Caco-2 (cell line): Measurements from ENCODE around the gene GNG14. TPM values are rescaled to one million over a fixed set of nuclear protein-coding genes. Genes with fewer than 3 reads are reported as not detected.

Source experiments
- BruUV-seq: library from RNA; stranded (reverse); fragments of 400-500 nt; replicated peaks from 2 replicates; lab custom pipeline; 2021; lab: Mats Ljungman, UMichigan
- CTCF ChIA-PET: fragments of 300-600 bp; sonication (Branson Sonifier 250); formaldehyde crosslinking; loops from one replicate; lab custom pipeline; 2022; ENCODE audit warnings: antibody characterized with exemption; lab: Charles Lee
- POLR2A ChIA-PET: fragments of 300-600 bp; sonication (Branson Sonifier 250); formaldehyde crosslinking; loops from one replicate; lab custom pipeline; 2022; ENCODE audit warnings: antibody characterized with exemption; lab: Charles Lee
- DNase-seq, 2 experiments: peaks; one replicate each; pipeline versions ENCODE4 v3.0.0 to v3.0.0-alpha.2; 2020 to 2022
- H3K27me3 ChIP-seq: replicated peaks from 2 replicates; pipeline ENCODE4 v1.6.0; 2011; ENCODE audit warnings: low read length; ENCODE audit not compliant: control insufficient read depth, insufficient read depth
- H3K36me3 ChIP-seq: 2 replicates; pipeline ENCODE4 v1.5.1; 2011; ENCODE audit warnings: low read length; ENCODE audit not compliant: control insufficient read depth, insufficient read depth
- H3K4me1 ChIP-seq: fragments of 250-450 bp; sonication (Bioruptor Pico); 2 replicates; pipeline ENCODE4 v1.5.1; 2020; ENCODE audit warnings: mild to moderate bottlenecking
- H3K4me3 ChIP-seq: 2 replicates; pipeline ENCODE4 v1.5.1; 2011; ENCODE audit warnings: low read depth, mild to moderate bottlenecking, control low read depth, low read length
- H3K9me3 ChIP-seq: fragments of 250-450 bp; sonication (Bioruptor Pico); 2 replicates; pipeline ENCODE4 v1.5.1; 2020; ENCODE audit warnings: mild to moderate bottlenecking, moderate library complexity
- H3K27ac Mint-ChIP-seq: one replicate; pipeline ENCODE4 v1.8.0; 2022; ENCODE audit warnings: mixed read lengths; ENCODE audit not compliant: unreplicated experiment
- H3K27me3 Mint-ChIP-seq: one replicate; pipeline ENCODE4 v1.8.0; 2022; ENCODE audit warnings: mixed read lengths; ENCODE audit not compliant: insufficient read depth, unreplicated experiment
- H3K36me3 Mint-ChIP-seq: one replicate; pipeline ENCODE4 v1.8.0; 2022; ENCODE audit warnings: mild to moderate bottlenecking, mixed read lengths; ENCODE audit not compliant: insufficient read depth, unreplicated experiment
- H3K4me1 Mint-ChIP-seq: one replicate; pipeline ENCODE4 v1.8.0; 2022; ENCODE audit warnings: low read depth, mixed read lengths; ENCODE audit not compliant: unreplicated experiment
- H3K4me3 Mint-ChIP-seq: one replicate; pipeline ENCODE4 v1.8.0; 2022; ENCODE audit warnings: mild to moderate bottlenecking, moderate library complexity, mixed read lengths; ENCODE audit not compliant: unreplicated experiment
- H3K9me3 Mint-ChIP-seq: one replicate; pipeline ENCODE4 v1.8.0; 2022; ENCODE audit warnings: mixed read lengths; ENCODE audit not compliant: unreplicated experiment
- intact Hi-C: fragments of 100-400 bp; cut with micrococcal nuclease; formaldehyde crosslinking; loops from one replicate; pipeline ENCODE4 v1.10.0; 2022; ENCODE audit not compliant: unreplicated experiment
- total RNA-seq: library from RNA; stranded (reverse); gene quantifications from 2 replicates; pipeline ENCODE4 v1.2.3, GENCODE V29; 2022
- TF ChIP-seq, protein P1 (sequence below), 2 experiments: fragments of 200-600 bp in 1 of 2; IDR thresholded peaks; 1 replicate in 1 of 2; 2 replicates in 1 of 2; pipeline versions ENCODE4 v1.5.1 to v1.8.0; 2011 to 2022; ENCODE audit warnings: antibody characterized with exemption in 1 of 2, control low read depth in 1 of 2, inconsistent platforms in 1 of 2, low read depth in 1 of 2, low read length in 1 of 2, mild to moderate bottlenecking in 1 of 2, moderate library complexity in 1 of 2; ENCODE audit not compliant: insufficient read depth in 1 of 2, severe bottlenecking in 1 of 2, unreplicated experiment in 1 of 2

GNG14 gene
- total RNA-seq, 1 experiment from 2014 or later = not detected

DNA sequence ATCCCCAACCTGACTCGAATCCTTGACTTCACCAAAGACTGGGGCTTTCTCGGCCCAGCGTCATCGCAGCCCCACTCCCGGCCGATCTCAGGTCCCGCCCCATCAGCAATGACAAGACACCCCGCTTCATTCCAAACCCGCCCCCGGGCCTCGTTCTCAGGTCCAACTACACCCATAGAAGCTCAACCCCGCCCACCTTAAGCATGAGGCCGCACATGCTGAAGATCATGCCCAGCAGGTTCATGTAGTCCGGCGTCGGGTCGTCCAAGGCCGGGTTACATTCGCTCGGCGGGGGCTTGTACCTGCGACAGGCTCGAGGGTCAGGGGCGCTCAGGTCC lies 18.9 kb upstream of the GNG14 start:
- CTCF ChIA-PET = no interaction called here
- Mint-ChIP-seq H3K4me1 (peaks cover 8% of the 10 kb centered on the region), H3K4me3 (peak overlapping the region; percentile 85), H3K36me3 (peaks cover 60% of the 10 kb centered on the region), H3K27me3 (no peaks in the 10 kb centered on the region), H3K9me3 (no peaks in the 10 kb centered on the region), H3K27ac (peak overlapping the region; percentile 94)
- peak; percentile 54 to 71 for DNase-seq
- BruUV-seq = no TSS peak
- no peaks in the 10 kb centered on the region for H3K9me3 ChIP-seq
- POLR2A ChIA-PET = interaction anchor here (1.0 to 1.3 kb wide), 2 partner anchors 12 to 58 kb away, joined by 3 read pairs; no protein-coding TSS in a partner anchor
- TF ChIP-seq, protein P1, sequence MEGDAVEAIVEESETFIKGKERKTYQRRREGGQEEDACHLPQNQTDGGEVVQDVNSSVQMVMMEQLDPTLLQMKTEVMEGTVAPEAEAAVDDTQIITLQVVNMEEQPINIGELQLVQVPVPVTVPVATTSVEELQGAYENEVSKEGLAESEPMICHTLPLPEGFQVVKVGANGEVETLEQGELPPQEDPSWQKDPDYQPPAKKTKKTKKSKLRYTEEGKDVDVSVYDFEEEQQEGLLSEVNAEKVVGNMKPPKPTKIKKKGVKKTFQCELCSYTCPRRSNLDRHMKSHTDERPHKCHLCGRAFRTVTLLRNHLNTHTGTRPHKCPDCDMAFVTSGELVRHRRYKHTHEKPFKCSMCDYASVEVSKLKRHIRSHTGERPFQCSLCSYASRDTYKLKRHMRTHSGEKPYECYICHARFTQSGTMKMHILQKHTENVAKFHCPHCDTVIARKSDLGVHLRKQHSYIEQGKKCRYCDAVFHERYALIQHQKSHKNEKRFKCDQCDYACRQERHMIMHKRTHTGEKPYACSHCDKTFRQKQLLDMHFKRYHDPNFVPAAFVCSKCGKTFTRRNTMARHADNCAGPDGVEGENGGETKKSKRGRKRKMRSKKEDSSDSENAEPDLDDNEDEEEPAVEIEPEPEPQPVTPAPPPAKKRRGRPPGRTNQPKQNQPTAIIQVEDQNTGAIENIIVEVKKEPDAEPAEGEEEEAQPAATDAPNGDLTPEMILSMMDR (IDR thresholded peaks at IDR 0.05; ENCODE audit: insufficient read depth in 1 of 2, low read depth in 1 of 2, low read length in 1 of 2, severe bottlenecking in 1 of 2, unreplicated experiment in 1 of 2) = no peak
- peak overlapping the region; percentile 84 for H3K4me3 ChIP-seq
- intact Hi-C loops = no loop called here
- no peaks in the 10 kb centered on the region for H3K27me3 ChIP-seq
- peaks cover 12% of the 10 kb centered on the region for H3K4me1 ChIP-seq
- H3K36me3 ChIP-seq = peaks cover 3% of the 10 kb centered on the region

DNA sequence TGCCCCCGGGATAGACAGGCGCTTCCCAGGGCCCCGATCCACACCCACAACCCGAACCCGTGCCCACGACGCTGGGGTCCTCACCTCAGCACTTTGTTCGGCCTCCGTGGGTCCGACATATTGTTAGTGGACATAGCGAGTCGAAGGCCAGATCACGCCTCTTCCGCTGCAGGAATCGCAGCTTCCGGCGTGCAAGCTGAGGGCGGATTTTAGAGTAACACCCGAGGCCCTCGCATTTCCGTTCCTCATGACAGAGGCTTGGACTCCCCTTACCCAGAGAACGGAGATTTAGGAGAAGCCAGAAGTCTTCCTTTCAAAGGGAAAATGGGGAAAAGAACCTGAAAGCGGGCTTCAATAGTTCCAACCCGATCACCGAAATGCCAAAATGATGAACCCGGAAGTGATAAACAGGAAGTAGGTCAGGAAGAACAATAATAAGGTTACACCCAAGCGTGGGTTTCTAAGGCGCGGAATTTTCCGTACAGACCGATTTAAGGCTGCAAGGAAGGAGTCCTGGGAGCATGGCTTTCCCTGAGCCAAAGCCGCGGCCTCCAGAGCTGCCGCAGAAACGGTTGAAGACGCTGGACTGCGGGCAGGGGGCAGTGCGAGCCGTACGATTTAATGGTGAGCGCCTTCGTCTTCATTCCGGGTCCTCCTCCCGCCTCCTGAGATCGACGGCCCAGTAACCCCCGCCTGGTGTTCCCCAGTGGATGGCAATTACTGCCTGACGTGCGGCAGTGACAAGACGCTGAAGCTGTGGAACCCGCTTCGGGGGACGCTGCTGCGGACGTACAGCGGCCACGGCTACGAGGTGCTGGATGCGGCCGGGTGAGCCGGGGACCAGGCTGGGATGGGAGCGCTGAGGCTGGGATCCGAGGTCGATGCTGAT lies 18.3 kb upstream of the GNG14 start:
- Histone ChIP-seq H3K27me3 (no peaks in the 10 kb centered on the region), H3K4me1 (peaks cover 12% of the 10 kb centered on the region), H3K36me3 (peaks cover 5% of the 10 kb centered on the region), H3K9me3 (no peaks in the 10 kb centered on the region), H3K4me3 (peak overlapping the region; percentile 84)
- CTCF ChIA-PET = interaction anchor here (0.6 kb wide), 2 partner anchors 58 to 152 kb away, joined by 3 to 5 read pairs; no protein-coding TSS in a partner anchor
- Mint-ChIP-seq H3K9me3 (no peaks in the 10 kb centered on the region), H3K27ac (peak overlapping the region; percentile 94), H3K4me3 (peak overlapping the region; percentile 85), H3K4me1 (peaks cover 8% of the 10 kb centered on the region), H3K27me3 (no peaks in the 10 kb centered on the region), H3K36me3 (peaks cover 61% of the 10 kb centered on the region)
- DNase-seq = peak; percentile 75 to 77
- BruUV-seq = TSS peak; percentile 56
- POLR2A ChIA-PET = interaction anchor here (0.6 to 1.3 kb wide), 3 partner anchors 11 to 1072 kb away, joined by 3 read pairs; no protein-coding TSS in a partner anchor
- intact Hi-C loops = no loop called here
- TF ChIP-seq, protein P1 (IDR thresholded peaks at IDR 0.05; ENCODE audit: insufficient read depth in 1 of 2, low read depth in 1 of 2, low read length in 1 of 2, severe bottlenecking in 1 of 2, unreplicated experiment in 1 of 2) = no peak

DNA sequence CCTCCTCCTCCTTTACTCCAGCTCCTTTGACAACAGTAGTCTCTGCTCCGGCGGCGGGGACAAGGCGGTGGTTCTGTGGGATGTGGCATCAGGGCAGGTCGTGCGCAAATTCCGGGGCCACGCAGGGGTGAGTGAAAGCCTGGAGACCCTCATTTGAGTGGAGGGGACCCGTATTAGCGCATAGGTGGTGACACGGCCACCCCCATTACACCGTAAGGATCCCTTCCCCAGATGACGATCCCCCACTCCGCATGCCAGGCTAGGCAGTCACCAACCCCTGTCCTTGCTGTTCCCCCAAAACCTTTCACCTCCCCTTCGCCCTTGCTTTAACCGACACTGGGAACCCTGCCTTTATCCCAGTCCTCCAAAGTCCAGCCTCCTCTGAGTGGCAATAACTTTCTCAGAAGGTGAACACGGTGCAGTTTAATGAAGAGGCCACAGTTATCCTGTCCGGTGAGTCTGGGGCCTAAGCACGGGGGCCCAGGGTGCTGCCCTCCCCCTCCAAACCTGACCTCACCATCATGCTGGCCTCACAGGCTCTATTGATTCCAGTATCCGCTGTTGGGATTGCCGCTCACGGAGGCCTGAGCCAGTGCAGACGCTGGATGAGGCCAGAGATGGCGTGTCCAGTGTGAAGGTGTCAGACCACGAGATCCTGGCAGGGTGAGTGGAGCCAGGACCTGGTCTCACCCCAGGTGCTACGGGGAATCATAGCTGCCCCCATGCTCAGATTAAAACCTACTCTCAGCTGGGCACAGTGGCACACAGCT lies 17.5 kb upstream of the GNG14 start:
- DNase-seq = no peak
- peaks cover 67% of the 10 kb centered on the region for H3K36me3 Mint-ChIP-seq
- peak overlapping the region; percentile 85 for H3K4me3 Mint-ChIP-seq
- H3K27ac Mint-ChIP-seq = peak overlapping the region; percentile 94
- H3K4me1 Mint-ChIP-seq = peaks cover 8% of the 10 kb centered on the region
- BruUV-seq = no TSS peak
- TF ChIP-seq, protein P1 (IDR thresholded peaks at IDR 0.05; ENCODE audit: insufficient read depth in 1 of 2, low read depth in 1 of 2, low read length in 1 of 2, severe bottlenecking in 1 of 2, unreplicated experiment in 1 of 2) = no peak
- POLR2A ChIA-PET = no interaction called here
- H3K36me3 ChIP-seq = peaks cover 5% of the 10 kb centered on the region
- CTCF ChIA-PET = no interaction called here
- peaks cover 12% of the 10 kb centered on the region for H3K4me1 ChIP-seq
- H3K4me3 ChIP-seq = peak overlapping the region; percentile 84
- no peaks in the 10 kb centered on the region for H3K27me3 ChIP-seq
- H3K27me3 Mint-ChIP-seq = no peaks in the 10 kb centered on the region
- H3K9me3 Mint-ChIP-seq = no peaks in the 10 kb centered on the region
- intact Hi-C loops = no loop called here
- no peaks in the 10 kb centered on the region for H3K9me3 ChIP-seq
